ENCODE data around the gene ALKBH5. TPM values are rescaled to one million over a fixed set of nuclear protein-coding genes. Genes with fewer than 3 reads are reported as not detected.
"Not testable (repeated sequence)": the region's sequence is repeated elsewhere in the genome, so short reads cannot be mapped to it uniquely, and the experiment has no call there.

The ALKBH5 gene
- total and polyA plus RNA-seq, 2 experiments from 2014 or later = 32.2 to 117 TPM

- TF ChIP-seq ZNF462 (CRISPR knock-in tag; IDR thresholded peaks at IDR 0.05) (no peak), NANOG (IDR thresholded peaks at IDR 0.05; ENCODE audit: borderline replicate concordance) (no peak), CREB1 (CRISPR knock-in tag; IDR thresholded peaks at IDR 0.05; ENCODE audit: low read depth) (no peak), STAT1 (IDR thresholded peaks at IDR 0.05; ENCODE audit: unreplicated experiment) (no peak), ZNF331 (CRISPR knock-in tag; IDR thresholded peaks at IDR 0.05; ENCODE audit: low read depth) (no peak)
Observed at GRCh38 chr17:18213666-18214270, 30.1 kb downstream of the ALKBH5 start (continued).

GRCh38 chr17:18216906-18217305 lies 33.3 kb downstream of the ALKBH5 start:
- DNase-seq (ENCODE audit: low spot score); H3K4me3 ChIP-seq; H3K27ac ChIP-seq (ENCODE audit: low read depth); H3K9me3 Mint-ChIP-seq; H4K20me1 ChIP-seq (replicated peaks; ENCODE audit: insufficient read depth); H3K9me2 ChIP-seq (ENCODE audit: insufficient read depth); H3K4me1 Mint-ChIP-seq; H3K36me3 ChIP-seq (ENCODE audit: insufficient read depth); H3K27ac Mint-ChIP-seq; ATAC-seq; H3K36me3 Mint-ChIP-seq (ENCODE audit: low read depth); H3K79me2 ChIP-seq (replicated peaks; ENCODE audit: insufficient read depth); H3K4me2 ChIP-seq; H3K27me3 ChIP-seq (ENCODE audit: insufficient read depth); H3K27me3 Mint-ChIP-seq (ENCODE audit: insufficient read depth, low read depth, poor library complexity); H3K4me3 Mint-ChIP-seq; H2AFZ ChIP-seq; H3K4me1 ChIP-seq (ENCODE audit: insufficient read depth); H3F3A ChIP-seq (replicated peaks; ENCODE audit: low read depth): not testable (repeated sequence)

All from GM23338 (cell line).